ACC112 (cell line): ENCODE measurements around the gene DMXL2.

Experiments
- H2AFZ ChIP-seq: fragments of 200-600 bp; sonication (generic); one replicate; pipeline ENCODE4 v1.6.0; 2017; ENCODE audit warnings: antibody characterized with exemption, low read length; ENCODE audit not compliant: unreplicated experiment
- H3K27ac ChIP-seq: fragments of 200-600 bp; sonication (generic); 2 replicates; pipeline ENCODE4 v1.5.1; 2014; ENCODE audit warnings: low read depth, mild to moderate bottlenecking, antibody characterized with exemption, low read length, moderate library complexity
- H3K27me3 ChIP-seq: fragments of 200-600 bp; sonication (generic); 2 replicates; pipeline ENCODE4 v1.6.1; 2014; ENCODE audit warnings: mild to moderate bottlenecking, antibody characterized with exemption, low read length, moderate library complexity, mixed read lengths; ENCODE audit not compliant: insufficient read depth
- H3K36me3 ChIP-seq: fragments of 200-600 bp; sonication (generic); 2 replicates; pipeline ENCODE4 v1.6.1; 2016; ENCODE audit warnings: mild to moderate bottlenecking, antibody characterized with exemption, low read length, moderate library complexity, mixed read lengths; ENCODE audit not compliant: insufficient read depth
- H3K4me1 ChIP-seq: fragments of 200-600 bp; sonication (generic); one replicate; pipeline ENCODE4 v1.6.1; 2016; ENCODE audit warnings: low read length, mixed read lengths; ENCODE audit not compliant: insufficient read depth, unreplicated experiment, control insufficient read depth
- H3K4me3 ChIP-seq: fragments of 200-600 bp; sonication (generic); 2 replicates; pipeline ENCODE4 v1.5.1; 2014; ENCODE audit warnings: mild to moderate bottlenecking, low read depth, low read length
- H3K79me2 ChIP-seq: fragments of 200-600 bp; sonication (generic); one replicate; pipeline ENCODE4 v1.6.0; 2016; ENCODE audit warnings: low read length; ENCODE audit not compliant: control insufficient read depth, unreplicated experiment, insufficient read depth

Gene DMXL2

GRCh38 chr15:51416129-51416528 lies 206.4 kb downstream of the DMXL2 start:
- no peaks in the 10 kb centered on the region for H3K27me3 ChIP-seq
- H2AFZ ChIP-seq = no peak overlapping the region
- no peaks in the 10 kb centered on the region for H3K79me2 ChIP-seq
- H3K4me3 ChIP-seq = no peak overlapping the region
- H3K4me1 ChIP-seq = no peaks in the 10 kb centered on the region
- H3K27ac ChIP-seq = no peak overlapping the region
- no peaks in the 10 kb centered on the region for H3K36me3 ChIP-seq

GRCh38 chr15:51414256-51414860 lies 208.2 kb downstream of the DMXL2 start:
- peaks cover 8% of the 10 kb centered on the region; the same call in 1 of the 2 replicates for H3K27me3 ChIP-seq
- no peak overlapping the region for H2AFZ ChIP-seq
- H3K36me3 ChIP-seq = no peaks in the 10 kb centered on the region
- no peaks in the 10 kb centered on the region for H3K79me2 ChIP-seq
- H3K4me3 ChIP-seq = no peak overlapping the region
- H3K4me1 ChIP-seq = no peaks in the 10 kb centered on the region
- no peak overlapping the region for H3K27ac ChIP-seq

- H3K36me3 ChIP-seq = no peaks in the 10 kb centered on the region
- no peaks in the 10 kb centered on the region for H3K4me1 ChIP-seq
- no peak overlapping the region for H2AFZ ChIP-seq
- peaks cover 13% of the 10 kb centered on the region; the same call in 1 of the 2 replicates for H3K27me3 ChIP-seq
- H3K27ac ChIP-seq = no peak overlapping the region
- no peaks in the 10 kb centered on the region for H3K79me2 ChIP-seq
- no peak overlapping the region for H3K4me3 ChIP-seq
Measured at GRCh38 chr15:51405693-51406523, 216.7 kb downstream of the DMXL2 start.

GRCh38 chr15:51403946-51404695 lies 218.4 kb downstream of the DMXL2 start:
- Histone ChIP-seq H3K36me3 (no peaks in the 10 kb centered on the region), H3K27me3 (peaks cover 12% of the 10 kb centered on the region), H3K27ac (no peak overlapping the region), H3K79me2 (no peaks in the 10 kb centered on the region), H3K4me3 (no peak overlapping the region), H3K4me1 (no peaks in the 10 kb centered on the region), H2AFZ (no peak overlapping the region)

- Histone ChIP-seq H3K4me1 (no peaks in the 10 kb centered on the region), H3K36me3 (no peaks in the 10 kb centered on the region), H3K27ac (no peak overlapping the region), H3K4me3 (no peak overlapping the region), H3K27me3 (peaks cover 16% of the 10 kb centered on the region), H2AFZ (no peak overlapping the region), H3K79me2 (no peaks in the 10 kb centered on the region)
Measured at GRCh38 chr15:51403072-51403878, 219.3 kb downstream of the DMXL2 start.

- no peaks in the 10 kb centered on the region for H3K4me1 ChIP-seq
- H2AFZ ChIP-seq = no peak overlapping the region
- H3K27ac ChIP-seq = no peak overlapping the region
- no peaks in the 10 kb centered on the region for H3K79me2 ChIP-seq
- no peak overlapping the region for H3K4me3 ChIP-seq
- H3K27me3 ChIP-seq = peaks cover 24% of the 10 kb centered on the region
- no peaks in the 10 kb centered on the region for H3K36me3 ChIP-seq
Measured at GRCh38 chr15:51401872-51402517, 220.6 kb downstream of the DMXL2 start.

- Histone ChIP-seq H3K4me1 (no peaks in the 10 kb centered on the region), H3K4me3 (no peak overlapping the region), H3K36me3 (no peaks in the 10 kb centered on the region), H3K27ac (no peak overlapping the region), H3K79me2 (no peaks in the 10 kb centered on the region), H2AFZ (no peak overlapping the region), H3K27me3 (peaks cover 24% of the 10 kb centered on the region)
Measured at GRCh38 chr15:51401051-51401780, 221.4 kb downstream of the DMXL2 start.

GRCh38 chr15:51398626-51399025 lies 223.9 kb downstream of the DMXL2 start:
- no peaks in the 10 kb centered on the region for H3K36me3 ChIP-seq
- peaks cover 20% of the 10 kb centered on the region for H3K27me3 ChIP-seq
- no peak overlapping the region for H3K27ac ChIP-seq
- H3K79me2 ChIP-seq = no peaks in the 10 kb centered on the region
- no peak overlapping the region for H3K4me3 ChIP-seq
- no peaks in the 10 kb centered on the region for H3K4me1 ChIP-seq
- H2AFZ ChIP-seq = no peak overlapping the region
